Globus pallidus (tissue), 1 donor: ENCODE results near the gene BTBD6.
"Not testable (repeated sequence)": the region's sequence is repeated elsewhere in the genome, so short reads cannot be mapped to it uniquely, and the experiment has no call there.

ENCODE experiments used
- DNase-seq: peaks from one replicate; pipeline ENCODE4 v3.0.0-alpha.2; 2015; ENCODE audit warnings: low spot score

Gene BTBD6

DNA sequence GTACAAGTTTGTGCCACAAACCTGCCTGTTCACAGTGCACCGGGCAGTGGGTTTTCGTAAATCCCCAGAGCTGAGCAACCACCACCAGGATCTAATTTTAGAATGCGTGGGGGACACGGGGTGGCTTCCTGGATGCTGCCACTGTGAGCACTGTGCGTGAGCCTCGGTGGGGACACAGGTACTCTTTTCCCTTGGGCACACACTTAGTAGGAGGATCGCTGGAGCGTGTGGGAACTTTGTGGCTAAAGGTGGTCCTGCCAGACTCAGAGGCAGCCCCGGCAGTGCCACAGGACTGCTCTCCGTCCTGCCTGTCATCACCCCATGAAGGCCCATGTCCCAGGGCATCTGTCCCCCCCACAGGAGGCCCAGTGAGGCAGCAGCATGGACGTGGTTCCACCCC, 21.1 kb downstream of the BTBD6 start:
- DNase-seq, result no peak

GRCh38 chr14:105271224-105271890, 23.0 kb downstream of the BTBD6 start:
- DNase-seq, result no peak

- no peak for DNase-seq
Observed at GRCh38 chr14:105272623-105273022, 24.3 kb downstream of the BTBD6 start.

GRCh38 chr14:105273062-105273461, 24.7 kb downstream of the BTBD6 start:
- no peak for DNase-seq

DNA sequence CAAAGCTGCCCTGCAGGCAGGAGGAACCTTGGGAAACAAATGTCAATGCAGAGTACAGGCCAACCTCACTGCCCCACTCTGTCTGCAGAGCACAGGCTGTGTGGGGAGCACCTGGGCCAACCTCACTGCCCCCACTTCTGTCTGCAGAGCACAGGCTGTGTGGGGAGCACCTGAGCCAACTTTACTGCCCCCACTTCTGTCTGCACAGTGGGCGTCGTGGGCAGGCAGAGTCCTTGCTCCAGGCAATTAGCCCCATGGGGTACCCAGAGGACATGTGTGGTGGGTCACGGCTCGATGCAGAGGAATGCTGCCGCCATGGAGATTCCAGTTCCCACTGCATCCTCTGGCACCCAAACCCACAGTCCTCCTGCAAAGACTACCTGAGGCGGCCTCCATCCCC, 26.3 kb downstream of the BTBD6 start:
- DNase-seq, result no peak

- no peak for DNase-seq
Observed at GRCh38 chr14:105275267-105275946, 27.1 kb downstream of the BTBD6 start.

- DNase-seq, result not testable (repeated sequence)
Observed at GRCh38 chr14:105277448-105277847, 29.1 kb downstream of the BTBD6 start.

GRCh38 chr14:105279642-105280361, 31.5 kb downstream of the BTBD6 start:
- no peak for DNase-seq

DNA sequence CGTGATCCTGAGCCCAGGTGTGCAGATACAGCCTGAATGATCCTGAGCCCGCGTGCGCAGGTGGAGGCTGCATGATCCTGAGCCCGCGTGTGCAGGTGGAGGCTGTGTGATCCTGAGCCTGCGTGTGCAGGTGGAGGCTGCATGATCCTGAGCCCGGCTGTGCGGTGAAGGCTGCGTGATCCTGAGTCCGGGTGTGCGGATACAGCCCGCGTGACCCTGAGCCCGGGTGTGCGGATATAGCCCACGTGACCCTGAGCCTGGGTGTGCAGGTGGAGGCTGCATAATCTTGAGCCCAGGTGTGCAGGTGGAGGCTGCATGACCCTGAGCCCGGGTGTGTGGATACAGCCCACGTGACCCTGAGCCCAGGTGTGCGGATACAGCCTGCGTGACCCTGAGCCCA, 32.2 kb downstream of the BTBD6 start:
- no peak for DNase-seq

- DNase-seq, result peak; percentile 68
Observed at GRCh38 chr14:105281371-105282097, 33.2 kb downstream of the BTBD6 start.

GRCh38 chr14:105282098-105282725, 33.9 kb downstream of the BTBD6 start:
- no peak for DNase-seq

DNA sequence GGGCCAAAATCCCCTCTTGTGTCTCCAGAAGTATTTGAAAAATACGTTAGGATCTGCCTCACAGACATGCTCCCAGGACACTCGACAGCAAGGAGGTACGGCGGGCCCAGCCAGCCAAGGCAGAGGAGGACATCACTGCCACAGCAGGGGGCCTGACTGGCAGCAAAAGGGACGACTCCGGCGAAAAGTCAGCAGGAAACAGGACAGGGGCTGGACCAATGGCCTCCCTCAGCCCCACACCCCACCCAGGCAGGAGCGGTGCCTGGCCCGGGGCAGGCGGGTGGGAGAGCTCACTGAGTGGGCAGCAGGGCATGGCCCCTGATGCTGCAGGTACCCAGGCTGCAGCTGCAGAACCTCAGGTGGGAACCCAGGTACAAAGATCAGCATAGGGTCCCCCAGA, 34.7 kb downstream of the BTBD6 start:
- no peak for DNase-seq

DNA sequence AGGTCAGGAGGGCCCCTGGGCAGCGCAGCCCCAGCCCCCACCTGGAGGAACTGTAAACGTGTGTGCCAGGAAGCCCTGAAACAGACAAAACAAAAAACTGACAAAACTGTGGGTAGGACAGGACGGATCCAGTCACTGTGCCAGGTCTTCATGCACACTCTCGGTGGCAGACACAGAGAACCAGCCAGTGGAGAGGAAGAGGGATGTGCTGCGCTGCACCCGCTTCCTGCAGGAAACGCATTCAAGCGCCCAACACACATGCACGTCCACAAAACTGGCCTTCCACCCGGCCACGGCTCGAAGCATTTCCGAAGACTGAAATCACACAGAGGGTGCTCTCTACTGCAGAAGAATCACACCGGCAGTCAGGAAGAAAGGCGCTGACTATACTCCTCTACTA, 35.6 kb downstream of the BTBD6 start:
- no peak for DNase-seq

DNA sequence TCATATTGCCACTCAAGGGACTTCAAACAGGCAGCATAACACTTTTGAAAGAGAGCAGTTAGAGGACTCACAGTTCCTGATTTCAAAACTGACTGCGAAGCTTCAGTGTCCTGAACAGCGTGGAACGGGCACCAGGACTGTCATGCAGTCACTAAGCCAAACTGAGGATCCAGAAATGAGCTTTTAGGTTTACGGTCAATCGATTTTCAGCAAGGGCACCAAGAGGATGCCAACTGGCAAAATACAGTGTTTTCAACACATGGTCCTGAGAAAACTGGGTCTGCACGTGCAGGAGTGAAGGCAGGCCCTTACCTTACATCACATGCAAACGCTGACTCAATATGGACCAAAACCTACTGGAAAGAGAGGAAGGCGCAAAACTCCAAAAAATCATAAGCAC, 36.8 kb downstream of the BTBD6 start:
- no peak for DNase-seq

GRCh38 chr14:105286759-105287144, 38.4 kb downstream of the BTBD6 start:
- DNase-seq, result no peak

GRCh38 chr14:105287249-105288102, 39.1 kb downstream of the BTBD6 start:
- DNase-seq, result no peak

DNA sequence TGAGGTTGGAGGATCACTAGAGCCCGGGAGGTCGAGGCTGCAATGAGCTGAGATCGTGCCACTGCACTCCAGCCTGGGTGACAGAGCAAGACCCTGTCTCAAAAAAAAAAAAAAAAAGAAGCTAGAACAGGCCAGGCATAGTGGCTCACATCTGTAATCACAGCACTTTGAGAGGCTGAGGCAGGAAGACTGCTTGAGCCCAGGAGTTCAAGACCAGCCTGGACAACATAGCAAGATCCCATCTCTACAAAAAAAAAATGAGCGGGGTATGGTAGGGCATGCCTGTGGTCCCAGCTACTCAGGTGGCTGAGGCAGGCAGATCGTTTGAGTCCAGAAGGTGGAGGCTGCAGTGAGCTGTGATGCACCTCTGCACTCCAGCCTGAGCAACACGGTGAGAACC, 40.6 kb downstream of the BTBD6 start:
- DNase-seq, result not testable (repeated sequence)

DNA sequence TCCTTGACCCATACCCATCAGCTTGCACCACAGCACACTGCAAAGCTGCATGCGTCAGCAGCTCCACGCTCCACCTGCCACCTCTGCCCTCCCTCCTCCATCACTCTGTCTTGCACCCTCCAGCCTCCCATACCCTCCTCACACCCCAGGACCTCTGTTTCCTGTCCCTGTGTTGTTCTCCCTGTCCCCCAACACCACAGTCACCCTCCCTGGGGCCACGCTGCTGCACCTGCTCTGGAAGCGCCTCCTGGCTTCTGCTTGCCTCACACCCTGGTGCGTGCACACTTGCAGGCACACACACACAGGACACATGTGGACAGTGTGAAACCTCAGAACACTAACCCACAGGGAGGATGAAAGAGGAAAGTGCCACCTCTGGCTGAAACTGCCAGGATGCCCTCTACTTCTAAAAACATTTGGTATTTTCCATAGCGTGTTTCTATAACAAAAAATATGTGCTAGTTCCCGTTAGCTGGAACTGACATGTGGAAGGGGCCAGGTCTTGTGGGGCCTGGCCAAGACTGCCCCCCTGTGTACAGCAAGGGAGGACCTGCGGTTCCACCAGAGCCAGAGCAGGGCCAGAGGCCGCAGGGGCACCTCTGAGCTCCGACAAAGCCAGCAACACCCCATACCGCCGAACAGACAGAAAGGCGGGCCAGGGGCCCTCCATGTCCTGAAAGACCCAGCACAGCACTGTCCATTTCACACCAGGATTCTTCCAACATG, 42.5 kb downstream of the BTBD6 start:
- no peak for DNase-seq

GRCh38 chr14:105292826-105293711, 44.7 kb downstream of the BTBD6 start:
- DNase-seq, result no peak
